Measurements from ENCODE around the gene CD200.
A peak's percentile ranks its signal among the peaks of the same experiment; 100 is the strongest.

CD200 gene

GRCh38 chr3:112333381-112334317 lies 693 bp downstream of the CD200 start:
- DNase-seq (ENCODE audit: low spot score): peak; percentile 58

- no peak for DNase-seq (ENCODE audit: low spot score)
Measured at GRCh38 chr3:112334691-112335433, 1.9 kb downstream of the CD200 start.

- DNase-seq (ENCODE audit: low spot score): no peak
Measured at GRCh38 chr3:112335434-112335781, 2.5 kb downstream of the CD200 start.

- DNase-seq (ENCODE audit: low spot score): no peak
Measured at GRCh38 chr3:112338021-112338726, 5.2 kb downstream of the CD200 start.

GRCh38 chr3:112338727-112339056 lies 5.7 kb downstream of the CD200 start:
- DNase-seq (ENCODE audit: low spot score): no peak

GRCh38 chr3:112339134-112339533 lies 6.2 kb downstream of the CD200 start:
- no peak for DNase-seq (ENCODE audit: low spot score)

- DNase-seq (ENCODE audit: low spot score): no peak
Measured at GRCh38 chr3:112339609-112340008, 6.7 kb downstream of the CD200 start.

- DNase-seq (ENCODE audit: low spot score): no peak
Measured at GRCh38 chr3:112341386-112341785, 8.4 kb downstream of the CD200 start.

GRCh38 chr3:112345681-112346080 lies 12.7 kb downstream of the CD200 start:
- no peak for DNase-seq (ENCODE audit: low spot score)

- no peak for DNase-seq (ENCODE audit: low spot score)
Measured at GRCh38 chr3:112346491-112347122, 13.7 kb downstream of the CD200 start.

- no peak for DNase-seq (ENCODE audit: low spot score)
Measured at GRCh38 chr3:112348943-112349342, 16.0 kb downstream of the CD200 start.

GRCh38 chr3:112349557-112349956 lies 16.6 kb downstream of the CD200 start:
- DNase-seq (ENCODE audit: low spot score): no peak

GRCh38 chr3:112350018-112350810 lies 17.3 kb downstream of the CD200 start:
- DNase-seq (ENCODE audit: low spot score): no peak

GRCh38 chr3:112351036-112351435 lies 18.1 kb downstream of the CD200 start:
- DNase-seq (ENCODE audit: low spot score): no peak

GRCh38 chr3:112351823-112352222 lies 18.9 kb downstream of the CD200 start:
- DNase-seq (ENCODE audit: low spot score): no peak

- no peak for DNase-seq (ENCODE audit: low spot score)
Measured at GRCh38 chr3:112352720-112353119, 19.8 kb downstream of the CD200 start.

GRCh38 chr3:112353365-112353764 lies 20.4 kb downstream of the CD200 start:
- DNase-seq (ENCODE audit: low spot score): no peak

- DNase-seq (ENCODE audit: low spot score): no peak
Measured at GRCh38 chr3:112354642-112355306, 21.8 kb downstream of the CD200 start.

GRCh38 chr3:112355307-112355687 lies 22.3 kb downstream of the CD200 start:
- DNase-seq (ENCODE audit: low spot score): no peak

GRCh38 chr3:112357930-112358780 lies 25.2 kb downstream of the CD200 start:
- DNase-seq (ENCODE audit: low spot score): no peak

All from ecto neural progenitor cell (in vitro differentiated cells).